CD4-positive, alpha-beta T cell treated with Interleukin-21 for 1 hour (primary cell): Measurements from ENCODE around the gene CACNA1B.
"Not testable (repeated sequence)": the region's sequence is repeated elsewhere in the genome, so short reads cannot be mapped to it uniquely, and the experiment has no call there.

Experiments
- DNase-seq: peaks from one replicate; pipeline ENCODE4 v3.0.0-alpha.2; 2020

Gene CACNA1B

DNA sequence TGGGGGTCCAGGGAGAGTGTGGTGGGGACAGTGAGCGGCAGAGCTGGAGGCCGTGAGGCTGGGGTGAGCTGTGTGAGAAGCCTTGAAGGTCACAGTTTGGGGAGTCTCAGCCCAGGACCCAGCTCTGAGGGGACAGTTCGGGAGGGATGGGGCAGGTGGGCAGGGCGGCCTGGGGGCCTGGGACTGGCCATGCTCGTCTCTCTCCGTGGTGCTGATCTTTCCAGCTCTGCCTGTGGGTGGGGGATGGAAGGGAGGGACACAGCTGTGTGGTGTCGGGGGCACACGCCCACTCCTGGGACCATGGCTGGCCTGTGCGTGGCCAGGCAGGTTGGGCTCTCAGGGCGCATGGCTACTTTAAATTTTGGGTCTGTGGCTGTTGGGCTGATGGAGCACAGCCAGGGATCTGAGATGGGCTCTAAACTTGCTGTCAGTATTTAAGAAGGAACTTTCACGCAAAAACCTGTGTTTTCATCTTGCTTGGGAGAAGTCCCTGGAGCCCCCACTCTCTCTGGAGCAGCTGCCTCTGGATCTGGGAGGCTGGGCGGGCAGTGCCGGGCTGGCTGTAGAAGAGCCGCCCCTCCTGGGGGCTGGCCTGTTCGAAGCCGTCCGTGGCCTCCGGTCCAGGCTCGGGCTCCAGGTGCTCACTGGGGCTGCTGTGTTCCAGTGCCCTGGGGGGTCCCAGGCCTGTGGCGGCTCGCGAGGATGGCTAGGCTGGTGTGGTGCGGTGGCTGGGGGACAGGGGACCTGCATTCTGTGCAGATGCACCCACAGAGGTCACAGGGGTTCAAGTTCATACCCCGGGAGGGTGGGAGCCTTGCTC is 13.4 kb downstream of the CACNA1B start:
- not testable (repeated sequence) for DNase-seq

DNA sequence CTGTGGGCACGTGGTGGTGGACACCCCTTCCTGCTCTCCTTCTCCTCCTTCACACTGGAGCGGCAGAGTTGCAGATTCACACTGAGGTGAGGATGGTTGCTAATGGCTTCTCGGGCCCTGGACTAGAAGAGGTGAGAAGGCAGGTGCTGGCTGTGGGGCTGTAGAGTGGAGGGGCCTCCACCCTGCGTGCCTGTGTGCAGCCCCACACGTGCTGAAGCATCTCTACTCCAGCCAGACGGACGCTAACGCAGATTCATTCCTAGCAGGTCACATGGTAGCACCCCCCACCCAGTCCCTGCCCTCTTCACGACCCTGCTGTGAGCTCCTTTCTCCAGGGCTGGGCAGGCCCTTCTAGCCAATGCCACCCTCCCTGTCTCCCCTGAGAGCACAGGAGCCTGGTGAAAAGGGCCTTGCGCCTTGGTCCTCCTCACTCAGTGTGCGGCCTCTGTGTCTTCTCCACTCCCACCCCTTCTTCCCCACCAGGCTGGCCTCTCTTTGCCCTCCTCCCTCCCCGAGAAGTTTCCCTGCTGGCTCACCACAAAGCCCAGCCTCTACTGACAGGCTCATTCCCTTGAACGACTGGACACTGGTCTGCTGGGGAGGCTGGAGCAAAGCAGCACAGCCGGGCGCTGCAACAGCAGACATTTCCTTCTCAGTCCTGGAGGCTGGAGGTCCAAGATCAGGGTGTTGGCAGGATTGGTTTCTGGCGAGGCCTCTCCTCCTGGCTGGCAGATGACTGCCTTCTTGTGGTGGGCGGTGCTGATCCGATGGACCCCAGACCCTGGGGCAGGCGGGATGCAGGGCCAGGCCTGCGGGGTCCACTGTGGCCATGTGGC is 14.2 kb downstream of the CACNA1B start:
- no peak for DNase-seq

DNA sequence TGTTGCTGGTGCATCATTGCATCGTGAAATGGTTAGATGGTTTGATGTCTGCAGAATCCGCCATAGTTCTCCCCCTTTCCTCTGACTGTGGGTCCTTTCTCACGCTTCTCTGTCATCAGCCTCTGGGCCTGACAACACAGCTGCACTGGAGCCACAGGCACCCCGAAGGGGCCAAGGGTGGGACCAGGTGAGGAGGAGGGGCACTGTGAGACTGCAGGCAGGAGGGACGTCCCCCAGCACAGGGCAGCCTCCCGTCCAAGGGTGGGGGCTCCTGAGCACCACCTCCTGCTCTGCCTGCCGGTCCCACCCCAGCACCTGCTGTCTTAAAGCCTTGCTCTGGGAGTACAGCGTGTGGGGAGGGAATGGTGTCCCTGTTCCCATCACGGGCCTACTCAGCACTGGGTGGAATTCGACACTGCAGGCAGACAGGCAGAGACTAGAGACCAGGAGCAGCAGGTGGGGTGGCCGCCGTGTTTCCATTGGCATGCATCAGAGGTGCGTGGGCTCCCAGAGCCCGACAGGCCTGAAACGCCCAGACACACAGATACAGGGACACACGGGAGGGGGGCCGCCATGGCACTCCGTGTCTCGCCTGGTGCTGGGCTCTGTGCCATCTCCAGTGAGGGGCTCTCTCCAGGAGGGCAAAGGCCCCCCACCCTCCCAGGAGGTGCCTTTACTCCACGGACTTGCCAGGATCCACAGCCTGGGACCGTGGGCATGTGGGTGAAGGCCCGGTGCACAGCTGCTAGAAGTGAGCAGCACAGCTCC is 15.0 kb downstream of the CACNA1B start:
- DNase-seq = no peak

DNA sequence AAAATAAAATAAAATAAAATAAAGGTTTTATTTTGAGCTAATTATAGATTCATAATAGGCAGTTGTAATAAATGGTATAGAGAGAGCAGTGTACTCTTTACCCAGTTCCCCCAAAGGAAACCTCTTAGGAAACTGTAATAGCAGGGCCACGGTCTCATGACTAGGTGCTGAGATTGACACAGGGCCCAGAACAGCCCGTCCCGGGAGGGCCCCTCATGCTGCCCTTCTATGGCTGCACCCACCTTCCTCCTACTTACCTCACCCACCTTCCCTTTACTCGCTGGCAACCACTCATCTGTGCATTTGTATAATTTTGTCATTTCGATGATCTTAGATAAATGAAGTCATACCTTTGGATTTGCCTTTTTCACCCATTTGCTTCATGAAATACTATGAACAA is 16.1 kb downstream of the CACNA1B start:
- DNase-seq = no peak

DNA sequence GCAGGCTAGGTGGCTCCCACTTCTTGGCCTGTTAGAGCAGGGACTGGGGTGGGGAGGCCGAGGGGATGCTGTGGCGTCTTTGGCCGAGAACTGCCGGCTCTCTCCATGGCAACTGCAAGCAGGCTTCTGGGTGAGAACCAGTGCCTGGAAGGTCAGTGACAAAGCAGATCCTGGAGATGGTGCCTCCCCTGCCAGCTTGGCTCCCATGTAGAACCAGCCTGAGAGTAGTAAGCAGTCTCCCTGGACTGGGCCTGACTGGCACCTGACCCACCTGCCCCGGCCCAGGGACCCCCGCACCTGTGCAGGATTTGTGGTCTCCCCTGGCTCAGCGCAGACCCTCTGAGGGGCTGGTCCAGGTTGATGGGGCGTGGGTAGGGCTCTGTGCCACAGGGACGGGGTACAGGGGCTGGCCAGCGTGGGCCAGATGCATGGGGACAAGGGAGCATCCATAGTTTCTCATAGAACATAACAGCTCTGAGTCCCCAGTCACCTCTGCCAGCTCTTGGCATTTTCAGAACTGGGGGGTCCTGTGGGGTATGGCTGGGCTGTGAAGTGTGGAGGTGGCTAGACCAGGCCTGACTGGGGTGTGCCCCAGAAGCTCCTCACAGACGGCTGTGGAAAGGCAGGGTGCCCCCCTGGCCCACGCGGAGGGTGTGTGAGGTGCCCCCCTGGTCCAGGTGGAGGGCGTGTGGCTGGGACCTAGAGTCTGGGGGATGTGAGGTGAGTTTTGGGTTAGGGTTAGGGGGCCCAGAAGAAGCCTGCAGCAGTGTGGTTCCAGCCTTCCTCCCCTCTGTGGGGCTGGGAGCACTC is 22.2 kb downstream of the CACNA1B start:
- no peak for DNase-seq

DNA sequence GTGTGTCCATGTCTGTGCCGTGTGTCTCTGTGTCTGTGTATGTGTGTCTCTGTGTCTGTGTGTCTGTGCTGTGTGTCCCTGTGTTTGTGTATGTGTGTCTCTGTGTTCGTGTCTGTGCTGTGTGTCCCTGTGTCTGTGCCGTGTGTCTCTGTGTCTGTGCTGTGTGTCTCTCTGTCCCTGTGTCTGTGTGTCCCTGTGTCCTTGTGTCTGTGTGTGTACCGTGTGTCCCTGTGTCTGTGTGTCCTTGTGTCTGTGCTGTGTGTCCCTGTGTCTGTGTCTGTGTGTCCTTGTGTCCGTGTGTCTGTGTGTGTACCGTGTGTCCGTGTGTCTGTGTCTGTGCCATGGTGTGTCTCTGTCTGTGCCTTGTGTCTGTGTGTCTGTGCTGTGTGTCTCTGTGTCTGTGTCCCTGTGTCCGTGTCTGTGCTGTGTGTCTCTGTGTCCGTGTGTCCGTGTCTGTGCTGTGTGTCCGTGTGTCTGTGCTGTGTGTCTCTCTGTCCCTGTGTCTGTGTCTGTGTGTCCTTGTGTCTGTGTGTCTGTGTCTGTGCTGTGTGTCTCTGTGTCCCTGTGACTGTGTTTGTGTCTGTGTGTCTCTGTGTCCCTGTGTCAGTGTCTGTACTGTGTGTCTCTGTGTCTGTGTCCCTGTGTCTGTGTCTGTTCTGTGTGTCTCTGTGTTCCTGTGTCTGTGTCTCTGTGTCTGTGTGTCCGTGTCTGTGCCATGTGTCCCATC is 23.2 kb downstream of the CACNA1B start:
- no peak for DNase-seq

DNA sequence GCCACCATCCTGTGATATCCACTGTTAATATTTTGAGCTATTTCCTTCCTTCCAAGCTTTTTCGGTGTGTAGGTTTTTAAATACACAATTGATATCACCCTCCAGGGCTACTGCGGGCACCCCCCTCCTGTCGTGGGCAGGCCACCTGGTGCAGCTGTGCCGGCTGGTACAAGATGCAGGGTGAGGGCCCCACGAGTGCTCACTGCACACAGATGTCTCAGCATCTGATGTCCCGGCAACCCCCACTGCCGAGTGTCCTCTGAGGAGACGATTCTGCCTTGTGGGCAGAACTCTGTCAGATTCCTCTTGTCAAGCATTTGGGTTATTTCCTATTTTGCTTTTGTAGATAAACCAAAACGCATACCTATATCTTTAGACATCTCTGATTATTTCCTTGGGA is 25.1 kb downstream of the CACNA1B start:
- DNase-seq = no peak

DNA sequence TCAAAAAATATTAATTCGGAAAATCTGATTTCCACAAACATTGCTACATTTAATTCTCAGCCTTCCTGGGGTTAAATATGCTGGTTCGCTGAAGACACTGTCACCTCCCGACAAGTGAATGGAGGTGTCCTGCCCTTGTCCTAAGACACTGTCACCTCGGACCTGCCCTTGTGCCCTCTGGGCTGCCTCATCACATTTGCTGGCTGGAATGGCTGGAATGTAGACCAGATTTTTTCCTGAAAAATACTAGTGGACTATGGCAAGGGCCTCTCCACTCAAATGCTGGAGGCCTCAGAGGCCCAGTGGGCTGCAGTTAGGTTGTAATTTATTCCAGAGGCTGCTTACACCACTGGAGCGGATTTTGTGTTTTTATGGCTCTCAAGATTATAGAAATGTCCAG is 28.2 kb downstream of the CACNA1B start:
- no peak for DNase-seq

DNA sequence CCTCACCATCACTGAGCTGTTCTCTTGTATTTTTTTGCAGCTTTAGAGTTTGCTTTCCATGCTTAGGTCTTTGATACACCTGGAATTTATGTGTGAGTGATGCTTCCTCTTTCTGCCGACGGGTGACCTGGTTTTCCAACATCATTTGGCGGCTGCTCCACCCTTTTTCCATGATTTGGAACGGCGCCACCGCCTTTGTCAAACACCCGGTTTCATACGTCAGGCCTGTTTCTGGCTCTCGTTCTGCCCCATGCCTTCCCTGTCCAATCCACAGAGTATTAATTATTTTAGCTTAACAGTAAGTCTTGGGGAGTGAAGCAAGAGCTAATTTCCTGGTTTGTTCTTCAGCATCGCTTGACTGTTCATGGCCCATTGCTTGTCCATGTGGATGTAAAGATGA is 30.2 kb downstream of the CACNA1B start:
- DNase-seq = no peak

DNA sequence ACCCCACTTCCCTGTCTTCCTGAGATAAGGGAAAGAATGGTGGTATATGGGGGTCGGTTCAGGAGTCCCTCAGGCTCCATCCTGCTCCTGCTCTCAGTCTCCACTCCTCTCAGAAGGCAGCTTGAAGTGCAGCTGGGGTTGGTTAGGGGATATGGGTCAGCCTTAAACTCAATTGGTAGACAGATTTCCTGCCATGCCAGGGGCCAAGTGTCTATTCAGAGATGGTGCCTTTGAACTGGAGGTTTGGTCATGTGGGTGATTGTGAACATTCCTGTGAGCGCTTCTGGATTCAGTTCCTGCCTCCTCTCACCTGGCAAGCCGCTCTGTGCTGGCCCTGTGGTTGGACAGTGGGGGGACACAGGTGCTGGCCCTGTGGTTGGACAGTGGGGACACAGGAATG is 35.1 kb downstream of the CACNA1B start:
- DNase-seq = no peak

DNA sequence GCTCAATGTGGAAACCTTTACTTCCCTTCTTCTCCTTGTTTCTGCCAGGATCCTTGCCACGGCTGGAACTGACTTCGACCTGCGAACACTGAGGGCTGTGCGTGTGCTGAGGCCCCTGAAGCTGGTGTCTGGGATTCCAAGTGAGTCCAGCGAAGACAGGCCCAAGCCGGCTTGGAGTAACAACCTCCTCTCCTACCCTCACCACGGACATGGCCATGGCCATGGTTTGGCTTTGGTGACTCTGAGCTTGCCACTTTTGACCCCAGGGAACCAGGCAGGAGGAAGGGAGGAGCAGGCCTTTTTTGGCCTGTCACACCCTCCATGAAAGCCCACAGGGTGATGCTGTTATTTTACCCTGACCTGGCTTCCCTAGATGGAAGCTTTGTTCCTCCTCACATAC is 35.5 kb downstream of the CACNA1B start:
- DNase-seq = no peak

DNA sequence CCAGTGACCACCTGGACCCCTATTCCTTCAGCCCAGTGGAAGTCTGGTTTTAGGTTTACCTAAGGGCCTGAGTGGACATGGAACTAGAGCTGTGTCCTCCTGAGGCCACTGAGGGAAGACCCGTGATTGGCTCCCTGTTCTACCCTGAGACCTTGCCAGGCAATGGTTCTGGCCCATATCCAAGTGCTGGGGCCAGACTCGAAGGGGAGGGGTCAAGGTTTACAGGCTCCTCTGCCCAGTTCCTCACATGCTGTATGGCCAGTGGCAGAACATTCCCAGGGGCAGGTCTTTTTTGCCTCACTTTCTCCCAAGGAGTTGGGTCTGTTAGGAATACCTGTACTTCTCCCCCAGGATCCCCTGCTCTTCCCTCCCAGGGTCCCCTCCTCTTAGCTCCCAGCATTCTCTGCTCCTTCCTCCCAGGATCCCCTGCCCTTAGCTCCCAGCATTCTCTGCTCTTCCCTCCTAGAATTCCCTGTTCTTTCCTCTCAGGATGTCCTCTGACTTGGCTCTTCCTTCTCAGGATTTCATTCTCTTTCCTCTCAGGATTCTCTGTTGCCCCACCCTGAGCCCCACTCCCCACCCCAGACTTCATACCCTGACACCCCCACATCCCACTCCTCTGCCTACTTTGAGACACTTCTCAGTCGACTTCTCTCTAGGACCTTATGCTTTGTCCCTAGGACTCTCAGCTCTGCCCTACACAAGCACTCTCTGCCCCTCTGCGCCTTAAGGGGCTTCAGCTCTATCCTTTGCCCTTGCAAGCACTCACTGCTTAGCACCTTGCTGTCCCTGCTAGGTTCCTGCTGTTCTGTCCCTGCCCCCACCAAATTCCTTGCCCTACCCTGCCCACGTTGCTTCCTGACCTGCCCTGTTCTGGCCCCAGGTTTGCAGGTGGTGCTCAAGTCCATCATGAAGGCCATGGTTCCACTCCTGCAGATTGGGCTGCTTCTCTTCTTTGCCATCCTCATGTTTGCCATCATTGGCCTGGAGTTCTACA is 36.5 kb downstream of the CACNA1B start:
- no peak for DNase-seq

DNA sequence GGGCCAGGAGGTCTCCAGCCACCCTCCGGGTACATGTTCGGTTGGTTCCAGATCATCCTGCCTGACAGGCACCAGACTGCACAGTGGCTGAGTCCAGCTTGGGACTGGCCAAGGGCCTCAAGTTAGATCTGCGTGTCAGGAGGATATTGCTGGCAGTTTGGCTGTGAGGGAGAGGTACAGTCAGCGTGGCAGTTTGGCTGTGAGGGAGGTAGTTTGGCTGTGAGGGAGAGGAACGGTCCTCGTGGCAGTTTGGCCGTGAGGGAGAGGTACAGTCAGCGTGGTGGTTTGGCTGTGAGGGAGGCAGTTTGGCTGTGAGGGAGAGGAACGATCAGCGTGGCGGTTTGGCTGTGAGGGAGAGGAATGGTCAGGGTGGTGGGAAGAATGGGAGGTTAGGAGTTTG is 39.0 kb downstream of the CACNA1B start:
- no peak for DNase-seq

DNA sequence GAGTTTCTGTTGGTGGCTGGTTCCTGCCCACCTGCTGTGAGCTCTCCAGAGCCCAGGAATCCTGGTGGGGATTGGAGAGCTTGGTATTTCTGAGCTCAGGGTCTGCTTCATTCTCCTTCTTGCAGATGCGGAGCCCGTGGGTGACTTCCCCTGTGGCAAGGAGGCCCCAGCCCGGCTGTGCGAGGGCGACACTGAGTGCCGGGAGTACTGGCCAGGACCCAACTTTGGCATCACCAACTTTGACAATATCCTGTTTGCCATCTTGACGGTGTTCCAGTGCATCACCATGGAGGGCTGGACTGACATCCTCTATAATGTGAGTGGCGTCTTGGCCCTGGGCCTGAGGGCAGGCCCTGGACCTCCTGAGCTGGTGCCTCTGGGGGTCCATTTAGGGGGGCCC is 39.5 kb downstream of the CACNA1B start:
- DNase-seq = no peak

DNA sequence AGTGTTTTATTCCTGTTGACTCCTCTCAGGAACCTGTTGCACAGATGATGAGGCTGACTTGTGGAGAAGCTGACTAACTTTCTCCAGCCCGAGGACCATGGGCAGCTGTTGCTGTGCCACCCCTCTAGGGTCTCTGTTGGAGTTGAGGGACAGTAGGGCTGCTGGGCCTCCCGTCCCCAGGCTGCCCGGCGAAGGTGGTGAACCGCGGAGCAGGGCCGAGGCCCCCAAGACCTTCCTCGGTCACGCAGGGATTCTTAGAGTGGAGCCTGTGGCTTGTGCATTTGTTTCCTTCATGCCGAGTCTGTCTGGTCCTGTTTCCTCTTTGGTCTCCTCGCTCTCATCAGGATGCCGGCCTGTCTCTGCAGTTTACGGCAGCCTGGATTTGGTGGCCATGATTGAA is 40.2 kb downstream of the CACNA1B start:
- DNase-seq = no peak

DNA sequence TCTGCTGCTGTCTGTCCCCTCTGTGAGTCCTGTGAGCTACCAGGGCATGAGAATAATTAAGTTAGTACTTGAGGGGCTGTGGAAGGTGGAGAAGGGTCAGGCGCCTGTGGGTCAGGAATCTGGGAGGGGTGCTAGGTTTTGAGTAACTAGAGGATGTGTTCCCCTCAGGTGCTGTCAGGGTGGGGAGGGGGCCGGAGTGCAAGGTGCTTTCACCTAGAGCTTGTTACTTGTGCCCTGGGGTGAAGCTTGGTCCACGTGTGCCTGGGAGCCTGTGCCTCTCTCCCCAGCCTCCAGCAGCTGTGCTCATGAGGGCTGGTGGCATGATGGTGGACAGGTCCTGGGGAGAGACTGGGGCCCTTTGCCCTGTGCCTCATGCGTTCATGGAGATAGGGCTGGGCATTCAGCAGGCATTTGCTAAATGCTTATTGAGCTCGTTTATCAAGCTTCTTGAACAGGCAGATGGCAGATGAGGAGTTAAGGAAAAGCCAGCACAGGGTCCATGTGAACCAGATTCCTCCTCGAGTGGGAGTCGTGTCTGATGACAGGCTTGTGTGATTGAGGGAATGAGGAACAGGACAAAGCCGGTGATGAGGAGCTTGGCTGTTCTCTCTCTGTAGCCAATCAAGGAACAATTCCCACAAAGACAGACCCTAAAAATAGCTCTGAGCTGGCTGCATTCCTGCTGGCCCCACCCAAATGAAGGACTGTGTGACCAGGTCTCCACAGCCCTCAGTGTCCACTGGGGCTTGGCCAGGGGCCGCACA is 40.9 kb downstream of the CACNA1B start:
- DNase-seq = no peak

DNA sequence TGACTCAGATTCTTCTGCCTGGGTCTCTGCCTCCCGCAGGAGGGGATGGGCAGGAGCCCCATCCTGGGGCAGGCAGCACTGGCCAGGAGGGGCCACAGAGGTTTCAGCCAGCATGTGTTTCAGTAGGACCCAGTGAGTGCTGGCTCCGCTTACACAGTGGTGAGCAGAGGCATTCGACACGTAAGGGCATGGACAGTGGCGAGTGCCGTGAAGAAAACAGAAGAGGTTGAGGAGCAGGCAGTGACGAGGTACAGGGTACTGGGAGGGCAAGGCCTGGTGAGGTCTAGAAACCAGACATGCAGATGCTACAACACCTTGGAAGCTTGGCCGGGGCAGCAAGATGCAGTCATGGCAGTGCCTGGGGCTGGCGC is 41.5 kb downstream of the CACNA1B start:
- no peak for DNase-seq

DNA sequence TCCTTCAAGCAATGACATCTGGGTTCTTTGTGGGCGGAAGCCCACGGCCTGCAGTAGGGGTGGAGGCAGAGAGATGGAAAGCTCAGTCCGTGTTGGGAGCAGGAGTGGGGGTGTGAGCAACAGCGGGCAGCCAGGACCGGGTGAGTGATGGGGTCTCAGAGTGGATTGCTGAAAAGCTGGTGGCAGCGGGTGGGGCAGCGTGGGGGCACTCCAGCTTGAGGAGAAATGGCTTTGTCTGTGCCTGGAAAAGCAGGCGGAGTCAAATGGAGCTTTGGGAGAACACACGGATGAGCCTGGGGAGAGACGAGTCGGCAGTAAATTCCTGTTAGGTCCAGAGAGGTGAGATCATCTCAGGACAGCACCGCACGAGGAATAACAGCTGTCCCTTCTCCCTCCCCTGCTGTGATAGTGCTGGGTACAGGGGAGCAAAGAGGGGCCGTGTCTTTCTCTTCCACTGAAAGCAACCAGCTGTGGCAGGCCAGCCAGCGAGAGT is 42.1 kb downstream of the CACNA1B start:
- DNase-seq = no peak

DNA sequence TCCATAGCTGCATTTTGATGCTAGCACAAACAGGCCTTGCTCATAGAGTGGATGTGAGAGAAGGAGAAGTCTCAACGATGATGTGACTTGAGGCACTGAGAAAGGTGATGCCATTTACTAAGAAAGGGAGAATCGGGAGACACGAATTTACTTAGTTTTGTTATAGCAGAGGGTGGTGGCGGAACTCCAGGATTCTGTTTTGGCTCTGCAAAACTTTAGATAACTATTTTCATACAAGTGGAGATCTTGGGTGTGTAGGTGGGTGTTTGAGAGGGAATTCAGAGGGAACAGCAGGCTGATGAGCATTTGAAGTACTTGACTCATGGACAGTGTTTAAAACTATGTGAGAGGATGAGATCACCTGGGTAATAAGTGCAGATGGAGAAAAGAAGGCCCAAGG is 43.2 kb downstream of the CACNA1B start:
- no peak for DNase-seq

DNA sequence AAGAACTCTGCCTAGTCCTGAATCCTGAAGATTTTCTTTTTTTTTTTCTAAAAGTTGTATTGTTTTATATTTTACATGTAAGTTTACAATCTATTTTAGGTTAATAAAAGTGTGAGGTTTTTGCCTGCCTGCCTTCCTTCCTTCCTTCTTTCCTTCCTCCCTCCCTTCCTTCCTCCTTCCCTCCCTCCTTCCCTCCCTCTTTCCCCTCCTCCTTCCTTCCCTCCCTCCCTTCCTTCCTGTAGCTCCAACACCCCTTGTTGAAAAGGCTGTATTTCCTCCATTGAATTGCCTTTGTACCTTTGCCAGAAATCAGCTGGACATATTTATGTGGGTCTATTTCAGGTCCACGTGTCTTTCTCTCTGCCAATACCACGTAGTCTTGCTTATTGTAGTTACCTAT is 46.6 kb downstream of the CACNA1B start:
- DNase-seq = no peak
